Endothelial cell of umbilical vein (primary cell): ENCODE results near the gene FBXW10B. TPM values are rescaled to one million over a fixed set of nuclear protein-coding genes. Genes with fewer than 3 reads are reported as not detected.

Experiments used
- BruUV-seq: library from RNA; stranded (reverse); fragments of 400-500 nt; replicated peaks from 2 replicates; lab custom pipeline; 2021; lab: Mats Ljungman, UMichigan
- CTCF ChIA-PET: fragments of 300-600, 350-600 bp; sonication (Branson Sonifier 250); formaldehyde crosslinking; loops from one replicate; lab custom pipeline; 2021; ENCODE audit warnings: antibody characterized with exemption, inconsistent platforms; lab: Charles Lee
- POLR2A ChIA-PET: fragments of 300-600, 350-600 bp; sonication (Branson Sonifier 250); formaldehyde crosslinking; loops from one replicate; lab custom pipeline; 2021; ENCODE audit warnings: antibody characterized with exemption, inconsistent platforms; lab: Charles Lee
- DNase-seq: peaks from one replicate; pipeline ENCODE4 v3.0.0-alpha.2; 2011; ENCODE audit warnings: low read depth, low spot score
- FAIRE-seq: peaks from 2 replicates; lab custom pipeline; 2011; peaks lifted over from hg19 to GRCh38; lab: Jason Lieb, UNC
- H2AFZ ChIP-seq: 2 replicates; pipeline ENCODE4 v1.6.0; 2012; ENCODE audit warnings: low read depth, low read length, control low read depth, inconsistent platforms
- H3K27ac ChIP-seq: 2 replicates; pipeline ENCODE4 v1.5.1; 2011; ENCODE audit warnings: low read depth, mild to moderate bottlenecking, control low read depth, low read length, moderate library complexity; ENCODE audit not compliant: insufficient read depth
- H3K27me3 ChIP-seq, 2 experiments: 2 replicates each; pipeline versions ENCODE4 v1.6.0 to v1.6.1; 2011; ENCODE audit warnings: low read length in 2 of 2, mixed read lengths in 1 of 2; ENCODE audit not compliant: control insufficient read depth in 2 of 2, insufficient read depth in 2 of 2
- H3K36me3 ChIP-seq, 2 experiments: 2 replicates in 1 of 2; 3 replicates in 1 of 2; pipeline ENCODE4 v1.5.1; 2011; ENCODE audit warnings: low read length in 2 of 2, mild to moderate bottlenecking in 1 of 2, moderate library complexity in 1 of 2; ENCODE audit not compliant: control insufficient read depth in 2 of 2, insufficient read depth in 2 of 2; ENCODE audit errors: extremely low read depth in 1 of 2
- H3K4me1 ChIP-seq: 3 replicates; pipeline ENCODE4 v1.5.1; 2011; ENCODE audit warnings: mild to moderate bottlenecking, low read length; ENCODE audit not compliant: control insufficient read depth, insufficient read depth; ENCODE audit errors: extremely low read depth
- H3K4me2 ChIP-seq: 2 replicates; pipeline ENCODE4 v1.6.1; 2011; ENCODE audit warnings: low read length, control low read depth, mixed read lengths; ENCODE audit not compliant: insufficient read depth
- H3K4me3 ChIP-seq, 3 experiments: fragments of 200-600 bp in 1 of 3; sonication (generic), shearing (Covaris generic) in 1 of 3; replicated peaks in 1 of 3; 2 replicates each; pipeline ENCODE4 v1.5.1; 2011 to 2016; ENCODE audit warnings: control low read depth in 3 of 3, low read length in 3 of 3, mild to moderate bottlenecking in 2 of 3, inconsistent platforms in 1 of 3, low read depth in 1 of 3, moderate library complexity in 1 of 3; ENCODE audit not compliant: insufficient read depth in 1 of 3
- H3K79me2 ChIP-seq: 2 replicates; pipeline ENCODE4 v1.6.0; 2012; ENCODE audit warnings: low read length, inconsistent platforms; ENCODE audit not compliant: control insufficient read depth, insufficient read depth
- H3K9ac ChIP-seq: replicated peaks from 2 replicates; pipeline ENCODE3; 2011; ENCODE audit warnings: low read length, control low read depth; ENCODE audit not compliant: insufficient read depth; ENCODE audit errors: extremely low read depth
- H3K9me1 ChIP-seq: replicated peaks from 3 replicates; pipeline ENCODE4 v1.6.0; 2011; ENCODE audit warnings: mild to moderate bottlenecking, low read length; ENCODE audit not compliant: control insufficient read depth, insufficient read depth; ENCODE audit errors: extremely low read depth
- H3K9me3 ChIP-seq: replicated peaks from 2 replicates; pipeline ENCODE4 v1.5.1; 2012; ENCODE audit warnings: low read length, inconsistent platforms; ENCODE audit not compliant: control insufficient read depth, insufficient read depth
- H4K20me1 ChIP-seq: replicated peaks from 2 replicates; pipeline ENCODE3; 2011; ENCODE audit warnings: mild to moderate bottlenecking, low read length; ENCODE audit not compliant: control insufficient read depth, insufficient read depth; ENCODE audit errors: extremely low read depth
- GATA2 ChIP-seq: IDR thresholded peaks from 2 replicates; pipeline ENCODE4 v1.7.0; 2011; ENCODE audit warnings: low read depth, mild to moderate bottlenecking, moderate library complexity, mixed read lengths, low read length; ENCODE audit not compliant: insufficient read length, insufficient read depth
- JUN ChIP-seq: IDR thresholded peaks from 2 replicates; pipeline ENCODE4 v1.6.1; 2011; ENCODE audit warnings: borderline replicate concordance, low read depth; ENCODE audit not compliant: insufficient read length, insufficient read depth
- MAX ChIP-seq: IDR thresholded peaks from 2 replicates; pipeline ENCODE4 v1.6.1; 2011; ENCODE audit not compliant: insufficient read depth, insufficient read length
- MYC ChIP-seq: IDR thresholded peaks from one replicate; pipeline ENCODE4 v1.6.1; 2011; ENCODE audit warnings: mild to moderate bottlenecking, low read depth, low read length
- POLR2A ChIP-seq: IDR thresholded peaks from 2 replicates; pipeline ENCODE4 v1.6.1; 2012; ENCODE audit warnings: low read depth, mild to moderate bottlenecking, control low read depth, low read length
- POLR2AphosphoS5 ChIP-seq: IDR thresholded peaks from 2 replicates; pipeline ENCODE4 v1.6.1; 2012; ENCODE audit warnings: low read depth, mild to moderate bottlenecking, control low read depth, low read length, moderate library complexity; ENCODE audit not compliant: insufficient read depth
- dilution Hi-C: fragments of 300-500 bp; cut with MboI; formaldehyde crosslinking; loops from one replicate; pipeline ENCODE4 v1.15.0; 2019; ENCODE audit warnings: low sequenced_read_pairs; ENCODE audit not compliant: extremely low pct_ligation_motif_present
- intact Hi-C: fragments of 100-400 bp; cut with micrococcal nuclease; formaldehyde crosslinking; loops from one replicate; pipeline ENCODE4 v1.10.0; 2022
- polyA plus RNA-seq, 4 experiments: library from polyadenylated mRNA; depleted of rRNA in 3 of 4; stranded (reverse) in 3 of 4; unstranded in 1 of 4; fragments of >200 nt; gene quantifications; 2 replicates each; pipeline versions ENCODE4 v1.2.1 to v1.2.3, GENCODE V29; 2011 to 2012; ENCODE audit warnings: missing spikeins in 1 of 4
- total RNA-seq: library from RNA; stranded (reverse); gene quantifications from 2 replicates; pipeline ENCODE4 v1.2.3, GENCODE V29; 2021

FBXW10B gene
- total and polyA plus RNA-seq, 2 donors (not counting 3 experiments of a cell fraction or from before 2014, with no cell fraction given), result 1.3 to 2.5 TPM

- dilution Hi-C loops (no loop called here), intact Hi-C loops (no loop called here)
- H3K9me3 ChIP-seq, result no peaks in the 10 kb centered on the region
- H3K9ac ChIP-seq, result no peak overlapping the region
- H4K20me1 ChIP-seq, result no peaks in the 10 kb centered on the region
- CTCF ChIA-PET, result no interaction called here
- POLR2A ChIA-PET, result no interaction called here
- no peak overlapping the region for H3K27ac ChIP-seq
- no peak overlapping the region for H3K4me3 ChIP-seq
- H3K4me1 ChIP-seq, result peaks cover 9% of the 10 kb centered on the region
- no peak for DNase-seq
- no peak overlapping the region for H2AFZ ChIP-seq
- no peaks in the 10 kb centered on the region for H3K79me2 ChIP-seq
- no peak for FAIRE-seq
- H3K9me1 ChIP-seq, result no peaks in the 10 kb centered on the region
- no TSS peak for BruUV-seq
- no peaks in the 10 kb centered on the region for H3K27me3 ChIP-seq
- TF ChIP-seq MAX (no peak), MYC (no peak), POLR2A (no peak)
- H3K36me3 ChIP-seq, result no peaks in the 10 kb centered on the region
- no peak overlapping the region for H3K4me2 ChIP-seq
These were observed 43.2 kb upstream of the FBXW10B start for GRCh38 chr17:15662681-15663080.

- Histone ChIP-seq H2AFZ (no peak overlapping the region), H3K4me1 (peaks cover 13% of the 10 kb centered on the region), H3K27me3 (no peaks in the 10 kb centered on the region), H3K4me2 (no peak overlapping the region), H4K20me1 (no peaks in the 10 kb centered on the region), H3K27ac (peak overlapping the region; percentile 42), H3K9me3 (no peaks in the 10 kb centered on the region), H3K9ac (no peak overlapping the region), H3K4me3 (no peak overlapping the region), H3K9me1 (no peaks in the 10 kb centered on the region), H3K36me3 (no peaks in the 10 kb centered on the region), H3K79me2 (no peaks in the 10 kb centered on the region)
- TF ChIP-seq JUN (no peak), POLR2AphosphoS5 (no peak), POLR2A (no peak), GATA2 (no peak)
- peak; percentile 86 for DNase-seq
- ChIA-PET CTCF (no interaction called here), POLR2A (no interaction called here)
- intact Hi-C loops, result no loop called here
- no TSS peak for BruUV-seq
- dilution Hi-C loops, result no loop called here
- FAIRE-seq, result peak; percentile 67
These were observed 40.6 kb upstream of the FBXW10B start for GRCh38 chr17:15660077-15660476.
